OCI-LY7 (cell line): Measurements from ENCODE around the gene SLC35A1. TPM values are rescaled to one million over a fixed set of nuclear protein-coding genes. Genes with fewer than 3 reads are reported as not detected.

Source experiments
- BruUV-seq: library from RNA; stranded (reverse); fragments of 400-500 nt; replicated peaks from 2 replicates; lab custom pipeline; 2021; lab: Mats Ljungman, UMichigan
- CTCF ChIA-PET: fragments of 300-600 bp; sonication (Branson Sonifier 250); formaldehyde crosslinking; loops from one replicate; lab custom pipeline; 2022; ENCODE audit warnings: antibody characterized with exemption; ENCODE audit not compliant: unreplicated experiment; lab: Charles Lee
- POLR2A ChIA-PET: fragments of 300-600 bp; sonication (Branson Sonifier 250); formaldehyde crosslinking; loops from one replicate; lab custom pipeline; 2022; ENCODE audit warnings: antibody characterized with exemption; lab: Charles Lee
- DNase-seq: peaks from one replicate; pipeline ENCODE4 v3.0.0-alpha.2; 2015; ENCODE audit warnings: low spot score
- H2AFZ ChIP-seq: fragments of 200-600 bp; sonication (generic), shearing (Covaris generic); 2 replicates; pipeline ENCODE4 v1.6.1; 2014; ENCODE audit warnings: mild to moderate bottlenecking, antibody characterized with exemption, low read length, moderate library complexity
- H3K27ac ChIP-seq: fragments of 200-600 bp; sonication (generic); 2 replicates; pipeline ENCODE4 v1.5.1; 2014; ENCODE audit warnings: mixed run types, low read depth, mild to moderate bottlenecking, moderate library complexity, low read length, inconsistent platforms; ENCODE audit not compliant: poor library complexity, severe bottlenecking
- H3K36me3 ChIP-seq: fragments of 200-600 bp; sonication (generic); 2 replicates; pipeline ENCODE4 v1.6.1; 2014; ENCODE audit warnings: mild to moderate bottlenecking, antibody characterized with exemption, low read length, moderate library complexity, mixed read lengths; ENCODE audit not compliant: insufficient read depth
- H3K4me1 ChIP-seq: fragments of 200-600 bp; sonication (generic); 2 replicates; pipeline ENCODE4 v1.5.1; 2014; ENCODE audit warnings: mild to moderate bottlenecking, low read length; ENCODE audit not compliant: insufficient read depth, poor library complexity, severe bottlenecking
- H3K4me2 ChIP-seq: fragments of 200-600 bp; sonication (generic); 2 replicates; pipeline ENCODE4 v1.6.1; 2014; ENCODE audit warnings: mild to moderate bottlenecking, low read length
- H3K4me3 ChIP-seq: fragments of 200-600 bp; sonication (generic); 2 replicates; pipeline ENCODE4 v1.5.1; 2014; ENCODE audit warnings: mild to moderate bottlenecking, low read depth, low read length; ENCODE audit not compliant: poor library complexity, severe bottlenecking
- H3K79me2 ChIP-seq: fragments of 200-600 bp; sonication (generic); 2 replicates; pipeline ENCODE4 v1.6.1; 2016; ENCODE audit warnings: low read depth, mild to moderate bottlenecking, low read length, moderate library complexity, mixed read lengths; ENCODE audit not compliant: insufficient read depth
- H3K9me2 ChIP-seq: fragments of 200-600 bp; sonication (generic); 2 replicates; pipeline ENCODE4 v1.6.1; 2016; ENCODE audit warnings: mild to moderate bottlenecking, low read length, mixed read lengths; ENCODE audit not compliant: insufficient read depth
- H3K9me3 ChIP-seq: fragments of 200-600 bp; sonication (generic); 2 replicates; pipeline ENCODE4 v1.6.1; 2014; ENCODE audit warnings: mild to moderate bottlenecking, mixed run types, low read length, mixed read lengths
- H4K20me1 ChIP-seq: fragments of 200-600 bp; sonication (generic); 2 replicates; pipeline ENCODE4 v1.6.1; 2014; ENCODE audit warnings: mild to moderate bottlenecking, antibody characterized with exemption, low read length, moderate library complexity, mixed read lengths; ENCODE audit not compliant: insufficient read depth
- EZH2phosphoT487 ChIP-seq: fragments of 200-600 bp; sonication (generic); IDR thresholded peaks from 2 replicates; pipeline ENCODE4 v1.6.1; 2018; ENCODE audit warnings: low read depth, borderline replicate concordance, mild to moderate bottlenecking, mixed run types, antibody characterized with exemption, low read length, moderate library complexity, mixed read lengths
- intact Hi-C: fragments of 100-400 bp; cut with micrococcal nuclease; formaldehyde crosslinking; loops from one replicate; pipeline ENCODE4 v1.10.0; 2022; ENCODE audit not compliant: unreplicated experiment
- total RNA-seq, 2 experiments: library from RNA; depleted of rRNA in 1 of 2; stranded (reverse); fragments of >200 nt in 1 of 2; shearing (Covaris generic) in 1 of 2; gene quantifications; 2 replicates each; pipeline ENCODE4 v1.2.3, GENCODE V29; 2014 to 2022
- TF ChIP-seq, protein P1 (sequence below): fragments of 200-600 bp; sonication (generic); conservative IDR thresholded peaks from 2 replicates; pipeline ENCODE4 v1.5.1; 2014; ENCODE audit warnings: mild to moderate bottlenecking, antibody characterized with exemption, low read length, moderate library complexity, mixed read lengths

SLC35A1 gene
- total RNA-seq, 2 experiments from 2014 or later = 17.0 to 22.4 TPM

DNA sequence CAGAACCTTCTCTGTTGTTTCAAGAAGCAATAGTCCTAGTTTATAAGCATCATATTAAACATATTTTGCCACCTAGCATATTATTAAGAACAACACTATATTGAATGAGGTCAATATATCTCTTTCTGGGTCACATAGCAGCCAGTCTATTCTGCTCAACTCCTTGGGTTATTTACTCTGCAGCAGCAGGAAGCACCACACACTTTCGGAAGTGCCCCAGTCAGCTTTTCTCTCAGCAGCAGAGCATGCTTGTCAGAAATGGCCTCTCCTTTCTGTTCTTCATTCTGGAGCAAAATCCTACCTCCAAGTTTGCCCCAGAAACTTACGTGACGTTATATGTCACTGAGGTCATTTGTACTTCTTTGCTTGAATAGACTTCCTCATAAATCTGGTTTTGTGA, 42.3 kb upstream of the SLC35A1 start:
- Histone ChIP-seq H3K79me2 (no peaks in the 10 kb centered on the region), H3K27ac (no peak overlapping the region), H4K20me1 (no peaks in the 10 kb centered on the region), H3K4me2 (no peak overlapping the region), H2AFZ (no peak overlapping the region), H3K4me1 (no peaks in the 10 kb centered on the region), H3K9me3 (no peaks in the 10 kb centered on the region), H3K36me3 (no peaks in the 10 kb centered on the region), H3K9me2 (no peaks in the 10 kb centered on the region), H3K4me3 (no peak overlapping the region)
- no peak for DNase-seq
- CTCF ChIA-PET = no interaction called here
- TF ChIP-seq, protein P1, sequence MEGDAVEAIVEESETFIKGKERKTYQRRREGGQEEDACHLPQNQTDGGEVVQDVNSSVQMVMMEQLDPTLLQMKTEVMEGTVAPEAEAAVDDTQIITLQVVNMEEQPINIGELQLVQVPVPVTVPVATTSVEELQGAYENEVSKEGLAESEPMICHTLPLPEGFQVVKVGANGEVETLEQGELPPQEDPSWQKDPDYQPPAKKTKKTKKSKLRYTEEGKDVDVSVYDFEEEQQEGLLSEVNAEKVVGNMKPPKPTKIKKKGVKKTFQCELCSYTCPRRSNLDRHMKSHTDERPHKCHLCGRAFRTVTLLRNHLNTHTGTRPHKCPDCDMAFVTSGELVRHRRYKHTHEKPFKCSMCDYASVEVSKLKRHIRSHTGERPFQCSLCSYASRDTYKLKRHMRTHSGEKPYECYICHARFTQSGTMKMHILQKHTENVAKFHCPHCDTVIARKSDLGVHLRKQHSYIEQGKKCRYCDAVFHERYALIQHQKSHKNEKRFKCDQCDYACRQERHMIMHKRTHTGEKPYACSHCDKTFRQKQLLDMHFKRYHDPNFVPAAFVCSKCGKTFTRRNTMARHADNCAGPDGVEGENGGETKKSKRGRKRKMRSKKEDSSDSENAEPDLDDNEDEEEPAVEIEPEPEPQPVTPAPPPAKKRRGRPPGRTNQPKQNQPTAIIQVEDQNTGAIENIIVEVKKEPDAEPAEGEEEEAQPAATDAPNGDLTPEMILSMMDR = no peak
- TF ChIP-seq EZH2phosphoT487 = no peak
- POLR2A ChIA-PET = no interaction called here
- intact Hi-C loops = no loop called here
- BruUV-seq = no TSS peak

DNA sequence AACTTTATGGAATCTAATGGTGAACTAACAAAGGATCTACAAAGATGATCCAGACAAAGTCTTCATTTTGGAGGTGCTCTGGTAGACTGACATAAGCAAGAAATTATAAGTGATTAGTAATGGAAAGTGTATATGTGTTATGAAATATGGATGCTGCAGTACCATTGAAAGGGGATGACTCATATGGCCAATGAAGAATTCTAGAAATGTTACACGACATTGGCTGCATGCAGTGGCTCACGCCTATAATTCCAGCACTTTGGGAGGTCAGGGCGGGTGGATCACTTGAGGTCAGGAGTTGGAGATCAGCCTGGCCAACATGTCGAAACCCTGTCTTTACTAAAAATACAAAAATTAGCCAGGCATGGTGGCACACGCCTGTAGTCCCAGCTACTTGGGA, 41.5 kb upstream of the SLC35A1 start:
- intact Hi-C loops = no loop called here
- no peaks in the 10 kb centered on the region for H3K36me3 ChIP-seq
- DNase-seq = no peak
- no peaks in the 10 kb centered on the region for H3K9me2 ChIP-seq
- no peak overlapping the region for H3K27ac ChIP-seq
- no peaks in the 10 kb centered on the region for H4K20me1 ChIP-seq
- no TSS peak for BruUV-seq
- H3K4me2 ChIP-seq = no peak overlapping the region
- POLR2A ChIA-PET = no interaction called here
- H3K4me1 ChIP-seq = no peaks in the 10 kb centered on the region
- no peak for TF ChIP-seq EZH2phosphoT487
- TF ChIP-seq, protein P1 = no peak
- H3K79me2 ChIP-seq = no peaks in the 10 kb centered on the region
- H3K9me3 ChIP-seq = no peaks in the 10 kb centered on the region
- H3K4me3 ChIP-seq = no peak overlapping the region
- CTCF ChIA-PET = no interaction called here
- no peak overlapping the region for H2AFZ ChIP-seq

- ChIA-PET CTCF (no interaction called here), POLR2A (interaction anchor here (0.5 to 1.1 kb wide), 2 partner anchors 24 to 223 kb away, joined by 4 to 8 read pairs; no protein-coding TSS in a partner anchor)
- Histone ChIP-seq H3K4me1 (no peaks in the 10 kb centered on the region), H3K27ac (no peak overlapping the region), H3K4me2 (no peak overlapping the region), H3K9me3 (no peaks in the 10 kb centered on the region), H3K9me2 (no peaks in the 10 kb centered on the region), H3K4me3 (no peak overlapping the region), H2AFZ (no peak overlapping the region), H3K79me2 (no peaks in the 10 kb centered on the region), H3K36me3 (no peaks in the 10 kb centered on the region), H4K20me1 (no peaks in the 10 kb centered on the region)
- TF ChIP-seq, protein P1 = no peak
- no peak for TF ChIP-seq EZH2phosphoT487
- BruUV-seq = no TSS peak
- DNase-seq = peak; percentile 72
- intact Hi-C loops = no loop called here
Observed at GRCh38 chr6:87436435-87436834, 36.3 kb upstream of the SLC35A1 start.
